NCI-H1930 (cell line): ENCODE measurements around the gene YPEL2.

ENCODE experiments used
- DNase-seq, 2 experiments: peaks; one replicate each; lab custom pipeline; 2025; lab: John Stamatoyannopoulos, UW

Gene YPEL2

DNA sequence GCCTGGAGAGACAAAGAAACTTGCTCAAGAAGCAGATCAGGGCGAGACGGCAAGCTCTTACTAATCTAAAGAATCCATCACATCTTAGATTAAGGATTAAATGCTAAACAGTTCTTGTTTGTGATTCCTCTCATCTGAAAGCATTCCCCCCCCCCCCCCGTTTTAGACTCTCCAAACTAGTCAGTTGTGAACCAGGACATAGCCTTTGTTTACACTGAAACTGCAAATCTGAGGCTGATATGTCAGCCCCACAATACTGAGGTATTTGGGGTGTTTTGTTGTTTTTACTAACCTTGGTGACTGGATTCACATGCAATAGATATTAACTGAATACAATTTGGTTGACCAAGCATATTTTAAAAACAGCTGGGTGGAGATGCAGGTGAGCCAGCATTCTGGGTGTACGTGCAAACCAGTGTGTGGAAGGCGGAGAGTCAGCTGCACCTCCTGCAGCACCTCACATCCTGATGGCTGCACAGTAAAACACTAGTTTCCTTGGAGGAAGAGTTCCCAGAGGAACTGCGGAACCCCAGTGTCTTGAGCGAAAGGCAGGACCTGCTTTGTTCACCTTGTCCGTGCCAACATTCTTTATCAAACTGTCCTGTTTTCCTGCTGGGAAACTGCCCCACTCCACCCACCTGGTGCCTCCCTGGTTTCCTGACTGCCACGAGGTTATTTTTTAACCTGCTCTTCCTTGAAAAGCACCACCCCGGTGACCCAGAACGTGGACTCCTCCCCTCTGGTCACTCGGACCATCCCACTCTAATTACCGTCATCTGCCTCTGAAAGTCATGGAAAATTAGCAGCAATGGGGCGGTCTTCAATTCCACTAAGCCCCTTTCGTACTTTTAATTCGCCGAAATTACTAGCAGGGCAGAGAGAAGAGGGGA is 1.2 kb upstream of the YPEL2 start:
- DNase-seq, result no peak

DNA sequence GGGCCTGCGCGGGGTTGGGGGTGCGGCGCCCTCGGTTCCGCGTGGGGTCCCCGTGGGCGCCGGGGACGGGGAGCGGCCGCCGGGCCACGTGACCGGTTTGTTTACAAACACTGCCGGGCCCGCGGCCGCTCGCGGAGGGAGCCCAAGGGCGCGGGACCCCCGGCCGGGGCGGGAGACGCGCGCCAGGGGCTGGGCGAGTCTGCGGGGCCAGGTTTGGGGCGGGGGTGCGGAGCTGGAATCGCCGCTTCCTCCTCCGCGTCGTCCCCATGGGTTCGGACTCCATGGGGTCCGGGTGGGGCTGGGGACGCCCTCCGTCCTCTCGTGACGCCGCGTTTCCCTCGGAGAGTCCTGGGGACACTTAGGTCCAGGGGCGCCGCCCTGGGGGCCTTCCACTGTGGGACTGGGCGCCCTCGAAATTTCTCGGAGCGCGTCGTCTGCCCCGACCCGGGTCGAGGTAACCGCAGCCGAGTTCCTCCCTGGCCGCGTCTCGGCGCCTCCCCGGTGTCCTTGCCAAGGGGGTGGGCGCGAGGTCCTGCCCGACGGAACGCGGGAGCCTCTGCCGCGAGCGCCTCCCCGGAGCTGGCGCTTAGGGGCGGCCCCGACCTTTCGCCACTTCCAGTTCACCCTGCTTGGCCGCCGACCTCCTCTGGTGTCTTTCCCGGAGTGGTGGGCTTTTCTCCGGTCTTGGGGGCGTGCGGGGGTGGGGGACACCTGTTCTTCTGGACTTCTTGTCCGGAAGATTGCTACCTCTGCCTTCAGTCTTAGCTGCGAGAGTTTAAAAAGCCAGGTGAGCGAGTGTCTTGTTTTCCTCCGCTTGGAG is 684 bp downstream of the YPEL2 start:
- DNase-seq, result no peak

DNA sequence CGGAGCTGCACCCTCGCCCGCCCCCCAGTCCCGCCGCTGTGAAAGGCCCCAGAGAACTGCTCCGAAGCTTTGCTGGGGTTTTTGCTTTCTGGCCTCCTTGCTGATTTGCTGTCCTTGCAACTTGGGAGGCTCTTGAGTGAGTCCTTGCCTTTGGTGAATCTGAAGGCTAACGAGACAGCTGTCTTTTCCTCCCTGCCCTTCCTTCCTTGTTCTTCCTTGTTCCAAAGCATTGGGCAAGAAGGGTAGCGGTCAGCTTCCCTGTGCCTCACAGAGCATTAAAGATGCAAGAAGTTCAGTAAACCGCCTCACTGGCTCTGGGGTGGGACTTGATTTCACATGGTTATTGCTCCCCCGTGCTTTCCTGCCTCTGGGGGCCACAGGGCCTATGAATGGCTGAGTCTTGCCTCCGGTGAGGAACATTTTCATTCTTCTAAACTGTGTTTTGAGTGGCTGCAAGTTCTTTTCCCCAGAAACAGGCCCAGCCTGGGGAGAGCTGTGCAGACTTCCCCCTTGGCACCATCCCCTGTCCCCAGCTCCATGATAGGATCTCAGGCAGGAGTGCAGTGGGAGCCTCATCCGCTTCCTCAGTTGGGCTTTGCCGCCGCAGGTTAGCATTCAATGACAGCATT is 1.4 kb downstream of the YPEL2 start:
- DNase-seq, result no peak

DNA sequence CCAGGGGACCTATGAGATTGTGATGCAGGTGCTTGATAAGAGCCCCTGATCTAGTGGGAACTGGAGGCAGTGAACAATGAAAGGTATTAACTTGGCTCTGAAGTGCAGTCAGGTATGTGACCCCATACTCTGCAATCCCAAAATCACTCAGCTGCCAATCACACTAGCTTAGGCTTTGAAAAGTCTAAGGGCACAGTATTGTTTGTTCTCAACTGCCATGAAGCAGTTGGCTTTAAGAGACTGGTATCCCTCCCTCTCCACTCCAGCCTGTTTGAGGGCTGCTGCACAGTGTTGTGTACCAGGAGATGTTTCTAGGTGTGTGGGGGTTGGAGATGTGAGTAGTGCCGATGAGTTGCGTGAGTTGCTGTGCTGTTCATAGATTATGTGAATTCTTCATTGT is 2.4 kb downstream of the YPEL2 start:
- DNase-seq, result no peak

DNA sequence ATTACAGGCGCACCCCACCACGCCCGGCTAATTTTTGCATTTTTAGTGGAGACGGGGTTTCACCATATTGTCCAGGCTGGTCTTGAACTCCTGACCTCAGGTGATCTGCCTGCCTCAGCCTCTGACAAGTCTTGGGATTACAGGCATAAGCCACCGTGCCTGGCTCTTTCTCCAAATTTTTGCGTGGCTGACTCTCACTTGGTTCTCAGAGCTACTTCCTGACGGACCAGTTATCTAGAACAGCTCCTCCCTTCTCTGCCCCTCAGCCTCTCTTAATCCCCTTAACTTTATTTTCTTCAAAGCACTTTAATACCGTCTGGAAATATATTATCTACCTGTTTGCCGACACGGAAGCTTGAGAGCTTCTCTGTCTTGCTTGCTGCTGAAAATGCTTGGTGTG is 4.2 kb downstream of the YPEL2 start:
- DNase-seq, result no peak

DNA sequence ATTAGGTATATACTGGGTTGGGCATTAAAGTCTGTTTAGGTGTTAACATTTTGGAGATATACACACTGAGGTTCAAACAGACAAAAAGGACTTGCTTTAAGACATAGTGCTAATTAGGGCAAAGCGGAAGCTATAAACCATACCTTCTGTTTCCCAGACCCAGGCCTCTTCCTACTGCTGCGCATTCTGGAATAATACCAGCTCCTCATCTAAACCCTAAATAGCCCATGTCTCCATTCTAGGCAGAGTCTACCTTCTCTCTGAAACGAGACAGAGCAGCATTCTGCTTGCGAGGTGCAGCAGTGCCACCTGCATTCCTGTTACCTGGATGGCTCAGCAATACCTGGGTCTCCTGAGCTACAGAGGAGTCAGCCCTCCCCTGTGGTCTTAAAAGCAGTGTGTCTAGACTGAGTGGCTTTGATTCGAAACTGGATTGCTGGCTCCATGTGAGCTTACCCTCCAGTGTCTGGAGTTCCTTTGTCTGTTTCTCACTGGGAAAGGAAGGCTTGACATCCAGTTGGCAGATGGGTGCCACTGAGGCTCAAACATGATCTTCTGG is 6.4 kb downstream of the YPEL2 start:
- no peak for DNase-seq

DNA sequence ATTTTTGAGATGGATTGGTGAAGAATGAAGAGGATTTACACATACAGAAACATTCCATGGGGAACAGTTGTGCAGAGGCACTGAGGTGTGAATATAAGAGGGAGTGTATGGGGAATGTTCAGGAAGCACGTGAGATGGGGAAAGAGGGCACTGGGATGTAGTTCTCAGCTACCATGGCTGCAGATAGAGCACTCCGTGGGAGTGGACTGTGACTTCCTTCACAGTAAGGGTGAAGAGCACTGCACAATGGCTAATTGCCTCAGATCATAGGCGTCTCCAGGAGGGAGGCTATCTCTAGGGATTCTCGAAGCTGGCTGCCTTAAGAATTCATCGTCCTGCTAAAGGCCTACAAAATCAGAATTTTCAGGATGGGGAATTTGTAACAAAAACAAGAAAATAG is 7.0 kb downstream of the YPEL2 start:
- DNase-seq, result no peak

DNA sequence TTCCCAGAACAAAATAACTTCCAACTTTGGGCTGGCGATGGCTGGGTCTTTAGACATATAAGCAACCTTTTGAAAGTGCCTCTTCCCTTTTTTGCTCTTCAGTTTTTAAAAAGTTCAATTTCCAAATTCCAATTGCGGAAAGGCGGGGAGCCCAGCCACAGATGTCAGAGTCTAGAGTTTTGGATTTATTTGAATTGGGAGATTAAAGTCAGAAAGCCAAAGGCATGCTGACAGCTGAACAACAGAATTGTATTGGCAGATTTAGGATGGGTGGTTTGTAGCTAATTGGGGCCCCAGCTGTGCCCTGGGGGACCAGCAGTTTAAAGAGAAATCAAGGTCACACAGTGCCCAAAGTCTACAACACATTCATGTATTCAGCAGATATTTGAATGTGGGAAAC is 10.5 kb downstream of the YPEL2 start:
- no peak for DNase-seq

DNA sequence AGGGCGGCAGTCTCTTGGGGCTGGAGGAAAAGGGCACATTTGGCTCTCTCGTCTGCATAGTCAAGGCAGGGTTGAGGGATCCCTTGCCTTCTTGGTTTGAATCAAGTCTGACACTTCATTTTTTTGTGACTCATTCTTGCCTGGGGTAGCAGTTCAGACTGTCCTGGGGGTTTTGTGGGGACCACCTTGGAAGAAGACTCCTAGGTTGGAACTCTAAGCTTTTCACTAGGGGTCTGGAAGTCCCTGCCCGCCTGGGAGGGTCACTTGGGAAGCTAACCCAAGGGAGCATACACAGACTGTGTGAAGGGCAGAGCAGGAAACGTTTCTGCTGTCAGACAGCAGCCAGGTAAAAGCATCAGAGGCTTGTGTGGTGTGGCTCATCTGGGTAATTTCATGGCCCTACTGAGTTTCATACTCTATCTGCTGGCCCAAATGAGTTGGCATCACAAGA is 11.3 kb downstream of the YPEL2 start:
- DNase-seq, result no peak

DNA sequence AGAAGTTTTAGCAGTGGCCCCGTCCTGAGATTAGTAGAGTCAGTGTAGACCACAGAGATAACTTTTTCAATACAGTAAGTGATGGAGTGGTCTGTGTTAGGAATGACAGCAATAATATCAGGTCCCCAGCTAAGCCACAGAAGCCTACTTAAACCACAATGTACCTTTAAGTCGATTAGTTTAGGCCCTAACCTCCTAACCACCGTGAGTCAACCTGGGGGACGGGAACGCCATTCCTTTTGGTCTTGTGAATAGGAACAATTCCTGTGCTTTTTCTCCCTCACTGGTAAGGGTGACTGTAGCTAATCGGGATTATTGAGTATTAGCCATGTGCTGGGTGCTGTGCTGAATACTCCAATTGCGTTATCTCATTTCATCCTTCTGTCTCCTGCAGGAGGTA is 14.0 kb downstream of the YPEL2 start:
- no peak for DNase-seq

DNA sequence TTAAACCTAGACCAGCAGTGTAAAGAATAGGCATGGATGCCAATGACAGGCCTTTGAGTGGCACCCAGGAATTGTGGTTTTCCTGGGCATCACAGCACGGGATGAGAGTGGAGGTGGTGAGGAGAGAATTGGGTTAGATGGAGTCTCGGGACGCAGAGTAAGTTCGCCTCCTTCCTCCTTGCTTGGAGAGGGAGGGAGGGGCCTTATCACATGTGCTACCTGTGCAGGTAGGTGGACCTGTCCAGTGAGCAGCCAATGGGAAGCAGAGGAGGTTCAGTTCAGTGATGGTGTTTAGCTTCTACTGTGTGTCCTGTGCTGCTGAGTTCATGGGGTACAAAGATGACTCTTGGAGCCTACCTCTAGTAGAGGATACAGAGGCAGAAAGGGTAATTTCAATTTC is 14.9 kb downstream of the YPEL2 start:
- DNase-seq, result no peak

DNA sequence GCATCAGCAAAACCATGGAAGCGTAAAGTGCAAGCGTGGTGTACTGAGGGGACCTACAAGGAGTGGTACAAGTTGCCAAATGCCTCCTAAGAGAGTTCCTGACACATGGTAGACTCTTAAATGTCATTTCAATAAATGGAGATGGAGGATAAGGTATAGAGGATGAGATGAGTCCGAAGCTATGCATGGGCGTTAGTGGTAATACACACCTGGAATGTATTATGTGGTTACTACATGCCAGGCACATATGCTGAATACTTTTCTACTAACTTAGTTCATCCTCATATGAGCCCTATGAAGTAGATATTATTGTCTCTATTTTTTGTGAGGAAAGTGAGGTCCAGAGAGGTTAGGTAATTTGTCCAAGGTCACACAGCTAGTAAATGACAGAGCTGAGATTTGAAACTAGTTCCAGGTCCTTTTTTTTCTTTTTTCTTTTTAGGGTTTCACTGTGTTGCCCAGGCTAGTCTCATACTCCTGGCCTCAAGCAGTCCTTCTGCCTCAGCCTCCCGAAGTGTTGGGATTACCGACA is 15.5 kb downstream of the YPEL2 start:
- no peak for DNase-seq

DNA sequence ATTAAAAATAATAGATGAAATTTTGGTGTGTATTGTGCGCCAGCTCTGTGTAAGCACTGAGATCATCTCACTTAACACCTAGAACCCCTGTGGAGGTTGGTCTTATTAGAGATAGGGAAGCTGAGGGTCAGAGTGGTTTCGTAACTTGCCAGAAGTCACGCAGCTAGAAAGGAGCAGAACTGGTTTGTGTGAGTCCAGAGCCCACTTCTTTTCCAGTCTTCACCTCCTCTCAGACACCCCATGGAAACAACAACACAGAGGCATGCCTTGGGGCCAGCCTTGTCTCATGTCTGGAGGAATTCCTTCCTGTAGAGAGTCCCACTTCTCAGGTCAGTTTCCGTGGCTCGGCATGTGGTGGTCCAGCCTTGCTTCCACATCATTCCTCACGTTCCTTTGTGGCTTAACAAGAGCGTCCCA is 16.5 kb downstream of the YPEL2 start:
- no peak for DNase-seq

DNA sequence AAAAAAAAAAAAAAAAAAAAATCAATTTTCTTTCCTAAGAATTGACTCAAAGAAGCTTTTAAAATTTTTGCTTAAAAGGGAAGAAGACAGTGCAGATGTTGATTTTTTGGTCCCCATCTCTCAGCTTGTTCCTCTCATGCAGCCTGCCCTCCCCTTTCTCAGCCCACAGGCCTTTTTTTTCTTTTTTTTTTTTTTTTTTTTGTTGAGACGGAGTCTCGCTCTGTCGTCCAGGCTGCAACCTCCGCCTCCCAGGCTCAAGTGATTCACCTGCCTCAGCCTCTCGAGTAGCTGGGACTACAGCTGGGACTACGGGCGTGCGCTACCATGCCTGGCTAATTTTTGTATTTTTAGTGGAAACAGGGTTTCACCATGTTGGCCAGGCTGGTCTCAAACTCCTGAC is 17.7 kb downstream of the YPEL2 start:
- DNase-seq, result no peak

DNA sequence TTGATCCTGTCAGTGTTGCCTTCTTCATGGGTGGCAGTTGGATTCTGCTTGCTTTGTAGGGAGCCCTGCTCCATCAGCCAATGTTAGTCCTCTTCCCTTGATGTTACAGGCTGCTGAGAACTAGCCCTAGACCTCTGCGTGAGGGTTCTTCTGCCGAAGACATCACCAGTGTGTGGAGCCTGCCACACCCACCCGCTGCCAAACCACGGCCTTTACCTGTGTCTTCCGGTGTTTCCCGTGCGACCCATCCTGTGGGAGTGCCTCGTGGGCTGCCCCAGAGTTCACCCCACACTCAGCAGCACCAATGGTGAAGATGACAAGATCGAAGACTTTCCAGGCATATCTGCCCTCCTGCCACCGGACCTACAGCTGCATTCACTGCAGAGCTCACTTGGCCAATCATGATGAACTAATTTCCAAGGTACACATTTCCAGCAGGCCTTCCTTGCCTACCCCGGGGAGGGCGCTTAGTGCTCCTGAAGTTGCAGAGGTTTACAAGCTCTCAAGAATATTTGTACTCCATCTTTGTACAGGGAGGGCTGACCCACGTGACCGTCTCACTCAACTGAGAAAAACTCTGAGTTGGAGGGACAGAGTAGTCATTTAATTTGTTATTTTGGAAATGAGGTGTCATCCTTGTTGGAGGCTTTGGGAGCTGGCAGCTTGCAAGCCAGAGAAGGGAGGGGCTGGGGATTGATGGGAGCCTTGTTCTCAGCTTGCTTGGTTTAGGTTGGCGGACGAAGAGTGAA is 21.8 kb downstream of the YPEL2 start:
- no peak for DNase-seq

DNA sequence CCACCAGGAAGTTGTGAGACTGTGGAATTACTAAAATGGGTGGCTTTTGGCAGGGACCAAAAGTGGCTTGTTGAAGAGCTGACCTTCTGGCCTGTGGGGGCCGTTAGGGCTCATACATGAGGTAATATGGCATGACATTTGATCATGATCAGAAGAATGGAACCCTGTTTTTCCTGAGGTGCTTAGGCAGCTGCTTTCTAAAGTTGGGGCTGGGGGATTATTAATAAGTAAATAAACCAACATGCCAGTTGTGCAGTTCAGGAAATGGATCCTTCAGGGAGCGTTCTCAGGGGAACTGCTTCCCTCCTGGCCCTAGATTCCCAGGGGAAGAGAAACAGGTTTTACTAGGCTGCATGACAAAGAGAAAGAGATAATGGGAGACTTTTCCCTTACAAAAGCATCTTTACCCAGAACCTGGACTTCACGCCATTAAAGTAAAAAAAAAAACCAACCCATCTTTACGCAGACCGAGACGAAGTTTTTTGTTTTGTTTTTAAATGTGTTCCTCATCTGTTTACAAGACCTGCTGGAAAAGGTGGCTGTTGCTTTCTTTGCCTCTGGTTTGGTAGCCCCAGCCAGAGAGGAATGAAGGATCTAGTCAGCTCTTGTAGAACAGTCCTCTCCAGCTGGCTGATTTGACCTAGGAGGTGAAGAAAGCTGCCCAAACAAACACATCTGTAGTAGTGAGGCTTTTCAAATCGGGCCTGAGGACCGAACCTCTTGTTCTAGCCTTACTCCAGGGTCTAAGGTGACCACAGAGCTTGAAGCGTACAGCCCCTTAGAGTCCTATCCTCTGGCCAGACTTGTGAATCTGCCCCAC is 22.7 kb downstream of the YPEL2 start:
- DNase-seq, result no peak

DNA sequence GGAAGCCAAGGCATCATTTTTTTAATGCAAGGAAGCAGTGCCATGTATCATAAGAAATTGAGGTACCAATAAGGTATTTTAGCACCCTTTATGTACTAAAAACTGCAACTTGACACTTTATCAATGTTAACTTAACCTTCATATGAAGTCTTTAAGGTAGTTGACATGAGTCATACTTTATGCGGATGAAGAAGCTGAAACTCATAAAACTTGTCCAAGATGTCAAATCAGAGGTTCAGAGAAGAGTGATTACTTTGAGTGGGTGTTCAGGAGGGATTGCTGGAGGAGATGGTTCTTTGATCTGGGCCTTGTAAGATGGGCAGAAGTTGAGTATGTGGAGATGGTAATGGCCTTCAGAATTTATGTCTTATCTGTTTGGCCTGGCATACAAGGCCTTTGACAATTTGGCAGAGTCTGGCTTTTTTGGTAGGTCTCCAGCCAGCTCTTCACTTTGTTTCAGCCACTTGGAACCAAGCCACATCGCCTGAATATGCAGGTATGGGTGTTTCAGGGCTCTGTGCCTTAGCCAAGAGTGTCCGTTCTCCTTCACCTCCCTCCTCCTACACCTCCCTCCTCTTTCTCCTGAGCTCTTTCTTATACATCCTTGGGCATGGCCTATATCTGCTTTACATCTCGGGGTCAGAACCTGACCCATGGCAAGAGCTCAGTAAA is 23.7 kb downstream of the YPEL2 start:
- no peak for DNase-seq

DNA sequence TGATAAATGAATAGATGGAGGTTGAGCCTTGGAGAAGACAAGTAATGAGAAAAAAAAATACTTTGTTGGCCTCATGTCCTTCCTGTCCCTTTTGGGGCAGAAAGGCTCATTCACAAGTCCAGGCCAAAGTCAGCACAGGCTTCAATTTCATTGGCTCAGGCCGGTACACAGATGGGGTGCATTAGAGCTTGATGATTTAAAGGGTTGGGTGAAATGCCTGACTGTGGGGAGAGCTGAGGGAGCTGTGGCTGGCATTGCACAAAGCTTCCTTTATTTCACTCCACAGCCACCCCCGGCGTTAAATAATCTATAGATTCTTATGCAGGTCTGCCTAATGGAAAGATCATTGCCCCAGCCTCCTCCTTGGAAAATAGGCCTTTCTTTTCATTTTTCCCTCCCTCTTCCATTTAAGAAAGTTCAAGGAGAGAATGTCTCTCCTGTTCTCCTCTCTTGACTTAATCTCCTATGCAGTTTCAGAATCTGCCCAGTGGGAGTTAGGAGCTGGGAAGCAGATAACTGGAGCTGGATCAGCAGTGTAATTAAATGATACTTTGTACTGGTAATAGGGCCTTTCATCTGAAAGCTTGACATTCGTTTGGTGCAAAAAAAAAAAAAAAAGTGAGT is 24.4 kb downstream of the YPEL2 start:
- DNase-seq, result no peak

DNA sequence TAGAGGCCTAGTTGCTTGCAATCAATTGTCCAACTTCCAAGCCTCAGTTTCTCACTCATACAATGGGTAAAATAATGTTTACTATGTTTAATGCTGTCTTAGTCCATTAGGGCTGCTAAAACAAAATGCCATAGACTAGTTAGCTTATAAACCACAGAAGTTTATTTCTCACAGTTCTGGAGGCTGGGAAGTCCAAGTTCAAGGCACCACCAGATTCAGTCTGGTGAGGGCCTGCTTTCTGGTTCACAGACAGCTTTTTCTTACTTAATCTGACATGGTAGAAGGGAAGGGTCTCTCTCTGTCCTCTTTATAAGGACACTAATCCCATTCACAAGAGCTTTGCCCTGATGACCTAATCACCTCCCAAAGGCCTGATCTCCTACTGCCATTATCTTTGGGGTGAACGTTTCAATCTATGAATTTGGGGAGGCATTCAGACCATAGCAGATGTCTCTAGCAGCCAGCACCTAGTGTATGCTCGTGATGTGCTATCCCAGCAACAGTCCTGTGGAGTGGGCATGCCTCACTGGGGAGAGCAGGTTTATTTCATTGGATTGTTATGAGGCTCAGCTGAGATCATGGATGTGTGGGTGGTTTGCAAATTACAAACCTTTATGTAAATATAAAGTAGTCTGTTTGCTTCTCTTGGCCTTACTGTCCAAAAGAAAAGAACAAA is 25.2 kb downstream of the YPEL2 start:
- no peak for DNase-seq
